Measurements from ENCODE around the gene C1QTNF5.

DNA sequence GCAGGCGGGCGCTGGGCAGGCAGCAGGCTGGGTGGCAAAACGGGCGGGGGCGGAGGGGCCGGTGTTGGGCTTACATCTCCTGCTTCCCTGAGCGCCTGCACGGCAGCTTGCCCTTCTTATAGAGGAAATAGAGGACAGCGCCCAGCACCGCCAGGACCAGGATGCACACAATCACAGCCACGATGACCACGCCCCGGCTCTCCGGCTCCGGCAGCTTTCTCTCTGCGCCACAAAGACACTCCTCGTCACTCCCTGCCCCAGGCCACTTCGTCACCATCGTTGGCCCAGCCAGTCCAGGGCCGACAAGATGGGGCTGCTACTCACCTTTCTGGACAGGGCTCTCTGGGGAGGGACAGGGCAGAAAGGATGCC is 30.0 kb downstream of the C1QTNF5 start:
- TF ChIP-seq, protein P1, sequence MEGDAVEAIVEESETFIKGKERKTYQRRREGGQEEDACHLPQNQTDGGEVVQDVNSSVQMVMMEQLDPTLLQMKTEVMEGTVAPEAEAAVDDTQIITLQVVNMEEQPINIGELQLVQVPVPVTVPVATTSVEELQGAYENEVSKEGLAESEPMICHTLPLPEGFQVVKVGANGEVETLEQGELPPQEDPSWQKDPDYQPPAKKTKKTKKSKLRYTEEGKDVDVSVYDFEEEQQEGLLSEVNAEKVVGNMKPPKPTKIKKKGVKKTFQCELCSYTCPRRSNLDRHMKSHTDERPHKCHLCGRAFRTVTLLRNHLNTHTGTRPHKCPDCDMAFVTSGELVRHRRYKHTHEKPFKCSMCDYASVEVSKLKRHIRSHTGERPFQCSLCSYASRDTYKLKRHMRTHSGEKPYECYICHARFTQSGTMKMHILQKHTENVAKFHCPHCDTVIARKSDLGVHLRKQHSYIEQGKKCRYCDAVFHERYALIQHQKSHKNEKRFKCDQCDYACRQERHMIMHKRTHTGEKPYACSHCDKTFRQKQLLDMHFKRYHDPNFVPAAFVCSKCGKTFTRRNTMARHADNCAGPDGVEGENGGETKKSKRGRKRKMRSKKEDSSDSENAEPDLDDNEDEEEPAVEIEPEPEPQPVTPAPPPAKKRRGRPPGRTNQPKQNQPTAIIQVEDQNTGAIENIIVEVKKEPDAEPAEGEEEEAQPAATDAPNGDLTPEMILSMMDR (conservative IDR thresholded peaks at IDR 0.05; ENCODE audit: low read length): no peak
- TF ChIP-seq EZH2phosphoT487 (IDR thresholded peaks at IDR 0.05; ENCODE audit: borderline replicate concordance, low read depth, low read length): no peak
